ENCODE measurements around the gene CABCOCO1.

Gene CABCOCO1

DNA sequence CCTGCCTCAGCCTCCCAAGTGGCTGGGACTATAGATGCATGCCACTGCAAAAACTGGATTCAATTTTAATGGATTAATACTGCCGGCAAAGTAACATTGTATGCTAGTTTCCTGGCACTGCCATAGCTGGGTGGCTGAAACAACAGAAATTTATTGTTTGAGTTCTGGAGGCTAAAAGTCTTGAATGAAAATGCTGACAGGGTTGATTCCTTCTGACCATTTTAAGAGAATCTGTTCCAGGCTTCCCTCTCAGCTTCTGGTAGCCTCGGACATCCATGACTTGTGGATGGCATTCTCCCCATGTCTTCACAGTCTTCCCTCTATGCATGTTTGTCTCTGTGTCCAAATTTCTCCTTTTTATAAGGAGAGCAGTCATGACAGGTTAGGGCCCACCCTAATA lies 151.4 kb downstream of the CABCOCO1 start:
- Histone ChIP-seq H3K4me1 (ENCODE audit: control insufficient read depth, insufficient read depth, low read length, poor library complexity, severe bottlenecking) (no peaks in the 10 kb centered on the region), H3K36me3 (ENCODE audit: control insufficient read depth, insufficient read depth, low read length) (no peaks in the 10 kb centered on the region), H3K9me3 (ENCODE audit: control insufficient read depth, low read length) (no peaks in the 10 kb centered on the region), H3K27ac (ENCODE audit: low read depth, low read length, severe bottlenecking) (no peak overlapping the region), H3K4me3 (ENCODE audit: extremely low read depth, insufficient read depth, low read length, poor library complexity, severe bottlenecking) (no peak overlapping the region)
- WGBS, 2 experiments (ENCODE audit: insufficient coverage in 2 of 2), result 92 to 100% methylated on average over 2 of the region's 2 CpGs

DNA sequence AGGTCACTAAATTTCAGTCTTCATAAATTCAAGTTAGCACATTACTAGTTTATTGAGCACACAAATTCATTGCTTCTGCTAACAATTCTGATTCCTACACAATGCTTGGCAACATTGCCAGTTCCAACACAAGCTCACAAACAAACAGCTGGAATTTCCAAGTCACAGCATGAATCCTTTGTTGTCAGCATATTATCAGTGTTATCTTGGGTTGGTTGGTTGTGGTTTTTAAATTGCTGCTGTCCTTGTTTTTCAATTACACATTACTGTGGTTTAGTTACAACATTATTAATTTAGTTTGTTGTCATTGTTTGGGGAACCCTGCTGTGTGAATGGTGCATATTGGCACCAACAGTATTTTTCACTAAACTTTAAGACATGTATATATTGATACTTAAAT lies 152.8 kb downstream of the CABCOCO1 start:
- Histone ChIP-seq H3K4me3 (ENCODE audit: extremely low read depth, insufficient read depth, low read length, poor library complexity, severe bottlenecking) (no peak overlapping the region), H3K36me3 (ENCODE audit: control insufficient read depth, insufficient read depth, low read length) (no peaks in the 10 kb centered on the region), H3K9me3 (ENCODE audit: control insufficient read depth, low read length) (no peaks in the 10 kb centered on the region), H3K4me1 (ENCODE audit: control insufficient read depth, insufficient read depth, low read length, poor library complexity, severe bottlenecking) (peaks cover 3% of the 10 kb centered on the region), H3K27ac (ENCODE audit: low read depth, low read length, severe bottlenecking) (no peak overlapping the region)

Measured in mesodermal cell (in vitro differentiated cells).